SK-N-MC (cell line): ENCODE data around the gene LRRN4.

ENCODE experiments used
- EZH2 ChIP-seq: fragments of 200-600 bp; sonication (generic); IDR thresholded peaks from one replicate; pipeline ENCODE4 v1.6.1; 2017; ENCODE audit warnings: antibody characterized with exemption
- POLR2AphosphoS5 ChIP-seq: IDR thresholded peaks from 2 replicates; pipeline ENCODE4 v1.6.1; 2012; ENCODE audit warnings: mild to moderate bottlenecking, low read depth, low read length, borderline replicate concordance

GRCh38 chr20:6055161-6055783, 1.4 kb upstream of the LRRN4 start:
- TF ChIP-seq EZH2 (no peak), POLR2AphosphoS5 (no peak)
